ENCODE data around the gene TMC2.
A peak's percentile ranks its signal among the peaks of the same experiment; 100 is the strongest.
"Not testable (repeated sequence)": the region's sequence is repeated elsewhere in the genome, so short reads cannot be mapped to it uniquely, and the experiment has no call there.

The TMC2 gene

GRCh38 chr20:2663887-2664719, 127.7 kb downstream of the TMC2 start, which contains the start of gene IDH3B:
IDH3B (minus strand) TSS chr20:2664216; CDS start chr20:2664188, 28 bp downstream.
- DNase-seq (ENCODE audit: low spot score), result peak; percentile 93

- DNase-seq (ENCODE audit: low spot score), result no peak
Observed at GRCh38 chr20:2671977-2672376, 135.6 kb downstream of the TMC2 start.

GRCh38 chr20:2672446-2672845, 136.1 kb downstream of the TMC2 start:
- DNase-seq (ENCODE audit: low spot score), result no peak

GRCh38 chr20:2673453-2673852, 137.1 kb downstream of the TMC2 start:
- no peak for DNase-seq (ENCODE audit: low spot score)

- no peak for DNase-seq (ENCODE audit: low spot score)
Observed at GRCh38 chr20:2680046-2680445, 143.7 kb downstream of the TMC2 start.

- DNase-seq (ENCODE audit: low spot score), result not testable (repeated sequence)
Observed at GRCh38 chr20:2682040-2682439, 145.7 kb downstream of the TMC2 start.

GRCh38 chr20:2684817-2685216, 148.4 kb downstream of the TMC2 start:
- not testable (repeated sequence) for DNase-seq (ENCODE audit: low spot score)

- no peak for DNase-seq (ENCODE audit: low spot score)
Observed at GRCh38 chr20:2687514-2687913, 151.1 kb downstream of the TMC2 start.

- DNase-seq (ENCODE audit: low spot score), result peak; percentile 77
Observed at GRCh38 chr20:2688041-2688591, 151.7 kb downstream of the TMC2 start.

- no peak for DNase-seq (ENCODE audit: low spot score)
Observed at GRCh38 chr20:2690213-2690612, 153.8 kb downstream of the TMC2 start.

- no peak for DNase-seq (ENCODE audit: low spot score)
Observed at GRCh38 chr20:2690718-2691117, 154.3 kb downstream of the TMC2 start.

GRCh38 chr20:2691127-2691526, 154.8 kb downstream of the TMC2 start:
- DNase-seq (ENCODE audit: low spot score), result no peak
